ENCODE data around the gene DHX8.

DNA sequence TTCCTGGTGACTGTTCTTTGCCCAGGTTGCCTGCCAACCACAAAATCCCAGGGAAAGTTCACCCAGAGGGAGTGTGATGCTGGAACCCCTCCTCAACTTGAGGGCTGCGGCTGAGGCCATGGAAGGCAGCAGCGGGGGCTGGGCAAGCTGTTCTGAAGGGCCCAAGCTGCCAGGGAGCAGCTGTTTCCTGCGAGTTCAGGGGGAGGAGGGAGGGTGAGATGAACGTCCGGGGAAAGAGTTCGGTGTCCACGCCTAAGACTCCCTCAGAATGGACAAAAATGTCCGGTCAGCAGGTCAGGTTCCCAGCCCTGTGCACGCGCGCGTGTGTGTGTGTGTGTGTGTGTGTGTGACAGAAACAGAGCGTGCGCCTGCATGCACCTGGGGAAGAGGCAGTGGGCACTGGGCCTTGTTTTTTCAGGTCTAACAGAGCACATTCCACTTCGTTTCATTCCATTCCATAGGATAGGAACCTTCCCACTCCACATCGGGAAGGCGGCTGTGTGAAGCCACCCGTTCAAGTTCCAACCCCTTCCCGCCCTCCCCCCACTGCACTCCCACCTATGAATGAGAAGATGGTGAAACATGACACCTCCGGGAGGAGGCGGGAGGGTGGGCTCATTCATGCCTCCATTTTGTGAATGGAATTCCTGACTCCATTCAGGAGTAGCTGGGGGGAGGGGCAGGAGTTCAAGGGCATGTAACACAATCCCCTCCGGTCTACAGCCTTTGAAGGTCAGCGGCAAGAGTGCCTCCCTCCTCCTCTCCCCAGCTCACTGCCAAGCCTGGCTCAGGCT is 46.7 kb downstream of the DHX8 start:
- TF ChIP-seq, protein P1, sequence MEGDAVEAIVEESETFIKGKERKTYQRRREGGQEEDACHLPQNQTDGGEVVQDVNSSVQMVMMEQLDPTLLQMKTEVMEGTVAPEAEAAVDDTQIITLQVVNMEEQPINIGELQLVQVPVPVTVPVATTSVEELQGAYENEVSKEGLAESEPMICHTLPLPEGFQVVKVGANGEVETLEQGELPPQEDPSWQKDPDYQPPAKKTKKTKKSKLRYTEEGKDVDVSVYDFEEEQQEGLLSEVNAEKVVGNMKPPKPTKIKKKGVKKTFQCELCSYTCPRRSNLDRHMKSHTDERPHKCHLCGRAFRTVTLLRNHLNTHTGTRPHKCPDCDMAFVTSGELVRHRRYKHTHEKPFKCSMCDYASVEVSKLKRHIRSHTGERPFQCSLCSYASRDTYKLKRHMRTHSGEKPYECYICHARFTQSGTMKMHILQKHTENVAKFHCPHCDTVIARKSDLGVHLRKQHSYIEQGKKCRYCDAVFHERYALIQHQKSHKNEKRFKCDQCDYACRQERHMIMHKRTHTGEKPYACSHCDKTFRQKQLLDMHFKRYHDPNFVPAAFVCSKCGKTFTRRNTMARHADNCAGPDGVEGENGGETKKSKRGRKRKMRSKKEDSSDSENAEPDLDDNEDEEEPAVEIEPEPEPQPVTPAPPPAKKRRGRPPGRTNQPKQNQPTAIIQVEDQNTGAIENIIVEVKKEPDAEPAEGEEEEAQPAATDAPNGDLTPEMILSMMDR (optimal IDR thresholded peaks at IDR 0.05 in 1 of 3, IDR thresholded peaks at IDR 0.05 in 1 of 3, conservative IDR thresholded peaks at IDR 0.05 in 1 of 3; ENCODE audit: extremely low read depth in 1 of 3, insufficient read depth in 2 of 3, low read length in 3 of 3): no peak
- no peak for TF ChIP-seq EZH2 (IDR thresholded peaks at IDR 0.05; ENCODE audit: low read length)
